ENCODE measurements around the gene MAN1B1. TPM values are rescaled to one million over a fixed set of nuclear protein-coding genes. Genes with fewer than 3 reads are reported as not detected.

Gene MAN1B1
- total and polyA plus RNA-seq, 2 of the 4 experiments (the other 2 are of a cell fraction), result 28.7 to 55.1 TPM

DNA sequence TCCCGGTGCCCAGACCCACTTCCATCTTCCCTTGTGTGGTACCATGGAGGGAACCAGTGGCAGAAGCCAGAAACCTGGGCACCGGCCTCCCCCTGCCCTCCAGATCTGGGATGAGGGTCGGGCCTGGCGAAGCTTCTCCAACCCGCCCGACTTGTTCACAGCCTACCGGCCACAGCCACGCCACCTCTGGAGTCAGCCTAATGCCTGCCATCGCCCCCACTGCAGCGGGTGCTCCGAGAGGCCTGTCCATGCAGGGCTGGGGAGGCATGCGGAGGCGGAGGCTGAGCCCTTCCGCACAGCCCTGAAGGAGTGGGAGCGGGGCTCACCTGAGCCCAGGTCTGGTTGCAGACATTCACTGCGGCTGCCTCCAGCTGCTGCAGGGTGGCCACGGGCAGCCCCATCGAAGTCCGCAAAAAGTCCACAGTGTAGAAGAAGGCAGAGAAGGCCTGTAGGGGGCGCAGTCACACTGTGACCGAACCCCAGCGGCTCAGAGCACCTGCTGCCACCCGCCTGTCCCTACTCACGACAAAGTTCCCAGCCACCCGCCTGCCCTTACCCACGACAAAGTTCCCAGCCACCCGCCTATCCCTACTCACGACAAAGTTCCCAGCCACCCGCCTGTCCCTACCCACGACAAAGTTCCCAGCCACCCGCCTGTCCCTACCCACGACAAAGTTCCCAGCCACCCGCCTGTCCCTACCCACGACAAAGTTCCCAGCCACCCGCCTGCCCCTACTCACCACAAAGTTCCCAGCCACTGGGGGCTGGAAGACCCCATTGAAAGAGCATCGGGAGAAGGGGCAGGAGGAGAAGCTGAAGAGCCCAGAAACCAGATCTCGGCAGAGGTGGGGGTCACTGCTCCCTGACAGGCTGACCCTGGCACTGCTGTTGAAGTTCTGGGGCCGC, 37.0 kb upstream of the MAN1B1 start:
- Histone ChIP-seq H3K18ac (ENCODE audit: low read depth, low read length) (no peak overlapping the region), H2BK15ac (ENCODE audit: low read depth, low read length) (no peak overlapping the region), H3K27me3 (ENCODE audit: control insufficient read depth, insufficient read depth, low read length) (peaks cover 67% of the 10 kb centered on the region), H3K4me1 (ENCODE audit: control insufficient read depth, insufficient read depth, low read length) (peaks cover 3% of the 10 kb centered on the region), H3K27ac (ENCODE audit: insufficient read depth, low read length) (no peak overlapping the region), H4K91ac (ENCODE audit: insufficient read depth, low read depth, low read length) (no peak overlapping the region), H3K4me2 (ENCODE audit: low read depth, low read length) (no peak overlapping the region), H4K5ac (ENCODE audit: low read depth, low read length) (no peak overlapping the region), H3K9me1 (ENCODE audit: insufficient read depth, low read length) (no peaks in the 10 kb centered on the region), H2BK20ac (ENCODE audit: low read depth, low read length) (no peak overlapping the region), H3K23ac (ENCODE audit: low read depth, low read length) (no peak overlapping the region), H4K20me1 (ENCODE audit: insufficient read depth, low read length) (peaks cover 5% of the 10 kb centered on the region), H3K9ac (ENCODE audit: low read depth, low read length) (no peak overlapping the region), H2BK5ac (ENCODE audit: low read depth, low read length, poor library complexity, severe bottlenecking) (no peak overlapping the region), H2AK5ac (ENCODE audit: low read depth, low read length) (no peak overlapping the region), H2AFZ (replicated peaks; ENCODE audit: low read length, poor library complexity) (no peak overlapping the region), H3K36me3 (ENCODE audit: control insufficient read depth, insufficient read depth, low read length) (no peaks in the 10 kb centered on the region), H3K4ac (ENCODE audit: low read depth, low read length) (no peak overlapping the region), H2BK120ac (ENCODE audit: low read depth, low read length) (no peak overlapping the region), H3K79me1 (ENCODE audit: low read depth in 1 of 2, low read length in 2 of 2) (peaks cover 3 to 4% of the 10 kb centered on the region in 2 experiments; a peak in 2 of 4 replicates), H3K9me3 (ENCODE audit: control insufficient read depth, insufficient read depth, low read length) (no peaks in the 10 kb centered on the region), H2AK9ac (replicated peaks; ENCODE audit: low read depth, low read length, poor library complexity) (no peak overlapping the region), H3K4me3 (ENCODE audit: insufficient read depth, low read depth, low read length) (no peak overlapping the region), H3K14ac (replicated peaks; ENCODE audit: low read depth, low read length) (no peak overlapping the region), H4K8ac (ENCODE audit: low read depth in 2 of 2, low read length in 2 of 2) (no peak overlapping the region), H3K56ac (ENCODE audit: extremely low read depth, insufficient read depth, low read length) (no peak overlapping the region)
- WGBS, 2 experiments (ENCODE audit: extremely low coverage in 2 of 2, insufficient read length in 1 of 2), result 50% methylated on average over 12 of the region's 38 CpGs; no CpG with 5 or more reads in 1 of the 2 experiments
- POLR2A ChIA-PET (ENCODE audit: unreplicated experiment), result no interaction called here
- ATAC-seq (ENCODE audit: low read depth), result peak; percentile 13; the same call in 1 of the 2 replicates
- intact Hi-C loops (cut with micrococcal nuclease), result no loop called here
- dilution Hi-C loops (cut with HindIII; ENCODE audit: low sequenced_read_pairs, unreplicated experiment), result no loop called here
- CTCF ChIA-PET, result interaction anchor here (1.1 kb wide), 1 partner anchor 14 kb away, joined by 3 read pairs; no protein-coding TSS in a partner anchor
- no peak for TF ChIP-seq CHD1 (IDR thresholded peaks at IDR 0.05; ENCODE audit: low read depth, low read length)
- TF ChIP-seq NFE2L2 (IDR thresholded peaks at IDR 0.05; ENCODE audit: low read depth, low read length), result no peak
- TF ChIP-seq, protein P1, sequence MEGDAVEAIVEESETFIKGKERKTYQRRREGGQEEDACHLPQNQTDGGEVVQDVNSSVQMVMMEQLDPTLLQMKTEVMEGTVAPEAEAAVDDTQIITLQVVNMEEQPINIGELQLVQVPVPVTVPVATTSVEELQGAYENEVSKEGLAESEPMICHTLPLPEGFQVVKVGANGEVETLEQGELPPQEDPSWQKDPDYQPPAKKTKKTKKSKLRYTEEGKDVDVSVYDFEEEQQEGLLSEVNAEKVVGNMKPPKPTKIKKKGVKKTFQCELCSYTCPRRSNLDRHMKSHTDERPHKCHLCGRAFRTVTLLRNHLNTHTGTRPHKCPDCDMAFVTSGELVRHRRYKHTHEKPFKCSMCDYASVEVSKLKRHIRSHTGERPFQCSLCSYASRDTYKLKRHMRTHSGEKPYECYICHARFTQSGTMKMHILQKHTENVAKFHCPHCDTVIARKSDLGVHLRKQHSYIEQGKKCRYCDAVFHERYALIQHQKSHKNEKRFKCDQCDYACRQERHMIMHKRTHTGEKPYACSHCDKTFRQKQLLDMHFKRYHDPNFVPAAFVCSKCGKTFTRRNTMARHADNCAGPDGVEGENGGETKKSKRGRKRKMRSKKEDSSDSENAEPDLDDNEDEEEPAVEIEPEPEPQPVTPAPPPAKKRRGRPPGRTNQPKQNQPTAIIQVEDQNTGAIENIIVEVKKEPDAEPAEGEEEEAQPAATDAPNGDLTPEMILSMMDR (conservative IDR thresholded peaks at IDR 0.05; ENCODE audit: low read depth, low read length), result peak; percentile 63
- TF ChIP-seq, protein P2, sequence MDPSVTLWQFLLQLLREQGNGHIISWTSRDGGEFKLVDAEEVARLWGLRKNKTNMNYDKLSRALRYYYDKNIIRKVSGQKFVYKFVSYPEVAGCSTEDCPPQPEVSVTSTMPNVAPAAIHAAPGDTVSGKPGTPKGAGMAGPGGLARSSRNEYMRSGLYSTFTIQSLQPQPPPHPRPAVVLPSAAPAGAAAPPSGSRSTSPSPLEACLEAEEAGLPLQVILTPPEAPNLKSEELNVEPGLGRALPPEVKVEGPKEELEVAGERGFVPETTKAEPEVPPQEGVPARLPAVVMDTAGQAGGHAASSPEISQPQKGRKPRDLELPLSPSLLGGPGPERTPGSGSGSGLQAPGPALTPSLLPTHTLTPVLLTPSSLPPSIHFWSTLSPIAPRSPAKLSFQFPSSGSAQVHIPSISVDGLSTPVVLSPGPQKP (IDR thresholded peaks at IDR 0.05; ENCODE audit: borderline replicate concordance, low read depth, low read length), result no peak
- no peak for TF ChIP-seq RFX5 (IDR thresholded peaks at IDR 0.05; ENCODE audit: low read depth, low read length)
- peak; percentile 54 for TF ChIP-seq RAD21 (IDR thresholded peaks at IDR 0.05; ENCODE audit: low read length)
- peak; percentile 20 for DNase-seq
- no TSS peak for BruUV-seq (replicated peaks)
- in situ Hi-C loops (cut with MboI; ENCODE audit: low sequenced_read_pairs), result no loop called here
